Mesothelial cell of epicardium (in vitro differentiated cells): Measurements from ENCODE around the gene RRP36. TPM values are rescaled to one million over a fixed set of nuclear protein-coding genes. Genes with fewer than 3 reads are reported as not detected.

Source experiments
- DNase-seq, 2 experiments: peaks; one replicate each; pipeline ENCODE4 v3.0.0; 2021; ENCODE audit warnings: low spot score in 2 of 2; ENCODE audit not compliant: unreplicated experiment in 2 of 2
- H3K27ac Mint-ChIP-seq: 2 replicates; pipeline ENCODE4 v1.8.0; 2021; ENCODE audit warnings: mixed read lengths
- H3K27me3 Mint-ChIP-seq: 2 replicates; pipeline ENCODE4 v1.8.0; 2021; ENCODE audit warnings: low read depth, mixed read lengths
- H3K36me3 Mint-ChIP-seq: 2 replicates; pipeline ENCODE4 v1.8.0; 2021; ENCODE audit warnings: mixed read lengths
- H3K4me1 Mint-ChIP-seq: 2 replicates; pipeline ENCODE4 v1.8.0; 2021; ENCODE audit warnings: mixed read lengths
- H3K4me3 Mint-ChIP-seq: 2 replicates; pipeline ENCODE4 v1.8.0; 2021; ENCODE audit warnings: mild to moderate bottlenecking, moderate library complexity, mixed read lengths
- H3K9me3 Mint-ChIP-seq: 2 replicates; pipeline ENCODE4 v1.8.0; 2021; ENCODE audit warnings: mixed read lengths
- total RNA-seq: library from RNA; stranded (reverse); gene quantifications from 3 replicates; pipeline ENCODE4 v1.2.1, GENCODE V29; 2021
- TF ChIP-seq, protein P1 (sequence below): fragments of 200-600 bp; sonication (generic); IDR thresholded peaks from one replicate; pipeline ENCODE4 v1.5.0; 2021; ENCODE audit warnings: antibody characterized with exemption; ENCODE audit not compliant: unreplicated experiment

Gene RRP36, protein sequence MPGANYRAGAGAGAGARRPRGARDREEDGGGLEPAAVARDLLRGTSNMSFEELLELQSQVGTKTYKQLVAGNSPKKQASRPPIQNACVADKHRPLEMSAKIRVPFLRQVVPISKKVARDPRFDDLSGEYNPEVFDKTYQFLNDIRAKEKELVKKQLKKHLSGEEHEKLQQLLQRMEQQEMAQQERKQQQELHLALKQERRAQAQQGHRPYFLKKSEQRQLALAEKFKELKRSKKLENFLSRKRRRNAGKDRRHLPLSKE
- total RNA-seq: 44.2 to 45.9 TPM (median 45.1 TPM) in 3 replicates

DNA sequence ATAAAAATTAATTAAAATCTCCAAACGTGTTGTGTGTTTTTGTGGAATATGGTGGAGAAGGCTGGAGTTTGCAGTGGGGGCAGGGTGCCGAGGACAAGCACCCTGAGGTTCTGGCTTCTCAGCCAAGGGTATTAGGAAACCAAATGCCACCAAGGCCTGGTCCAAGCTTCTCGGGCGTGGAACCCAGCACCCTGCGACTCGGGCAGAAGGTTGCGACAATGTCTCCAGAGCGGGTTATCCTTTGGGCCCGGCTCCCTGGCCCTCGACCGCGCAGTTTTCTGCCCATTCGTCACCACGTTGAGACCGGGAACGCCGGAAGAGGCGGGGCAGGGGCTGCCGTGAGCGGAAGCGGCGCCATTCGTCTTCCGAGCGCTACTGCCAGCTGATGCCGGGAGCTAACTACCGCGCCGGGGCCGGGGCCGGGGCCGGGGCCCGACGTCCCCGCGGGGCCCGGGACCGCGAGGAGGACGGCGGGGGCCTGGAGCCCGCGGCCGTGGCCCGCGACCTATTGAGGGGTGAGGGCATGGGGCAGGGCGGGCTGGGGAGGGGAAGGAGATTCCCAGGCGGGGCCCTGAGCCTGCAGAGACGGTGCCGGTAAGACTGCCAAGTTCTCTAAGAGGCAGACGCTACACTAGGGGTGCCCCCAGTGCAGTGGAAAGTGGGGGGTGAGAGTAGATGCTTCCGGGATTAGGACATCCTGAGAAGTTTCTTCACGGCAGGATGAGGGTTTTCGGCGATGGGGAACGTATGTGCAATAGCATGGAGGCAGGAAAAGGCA is at the start of gene RRP36:
RRP36 (plus strand) TSS at position 354 of the 778 bp plus-strand sequence; CDS start at position 386, 32 bp downstream.
- peaks cover 24% of the 10 kb centered on the region for H3K36me3 Mint-ChIP-seq

DNA sequence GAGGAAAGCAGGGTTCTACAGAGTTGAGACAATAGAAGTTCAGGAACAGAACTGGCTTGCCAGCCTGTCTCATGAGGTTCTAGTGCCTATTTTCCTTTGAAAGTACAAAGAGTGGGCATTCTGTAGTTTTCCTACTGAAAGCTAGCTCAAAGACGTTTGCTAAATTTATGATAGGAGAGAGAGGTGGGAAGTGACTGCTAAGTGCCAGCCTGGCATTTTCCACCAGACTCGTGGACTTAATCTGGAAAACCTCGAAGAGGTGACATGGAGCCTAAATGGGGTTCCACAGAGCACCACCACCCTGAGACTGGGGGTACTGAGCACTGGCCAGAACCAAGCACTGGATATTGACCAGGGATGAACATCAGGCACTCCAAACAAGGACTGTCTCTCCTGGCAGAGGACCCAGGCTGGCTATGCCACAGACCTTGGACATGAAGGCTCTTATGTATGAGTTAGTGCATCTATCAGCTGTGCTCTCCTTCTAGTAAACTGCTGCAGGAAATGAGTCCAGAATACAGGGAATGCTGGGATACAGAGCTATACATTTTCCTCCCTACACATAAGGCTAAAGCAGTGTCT is 49.6 kb upstream of the RRP36 start:
- H3K27me3 Mint-ChIP-seq: no peaks in the 10 kb centered on the region
- H3K27ac Mint-ChIP-seq: no peak overlapping the region

More for the DNA sequence above, at the start of gene RRP36:
- H3K9me3 Mint-ChIP-seq: no peaks in the 10 kb centered on the region
- DNase-seq: peak; percentile 54 to 79
- H3K4me1 Mint-ChIP-seq: peaks cover 4% of the 10 kb centered on the region
- H3K27ac Mint-ChIP-seq: peak within 1 kb of the TSS; percentile 96
- TF ChIP-seq, protein P1, sequence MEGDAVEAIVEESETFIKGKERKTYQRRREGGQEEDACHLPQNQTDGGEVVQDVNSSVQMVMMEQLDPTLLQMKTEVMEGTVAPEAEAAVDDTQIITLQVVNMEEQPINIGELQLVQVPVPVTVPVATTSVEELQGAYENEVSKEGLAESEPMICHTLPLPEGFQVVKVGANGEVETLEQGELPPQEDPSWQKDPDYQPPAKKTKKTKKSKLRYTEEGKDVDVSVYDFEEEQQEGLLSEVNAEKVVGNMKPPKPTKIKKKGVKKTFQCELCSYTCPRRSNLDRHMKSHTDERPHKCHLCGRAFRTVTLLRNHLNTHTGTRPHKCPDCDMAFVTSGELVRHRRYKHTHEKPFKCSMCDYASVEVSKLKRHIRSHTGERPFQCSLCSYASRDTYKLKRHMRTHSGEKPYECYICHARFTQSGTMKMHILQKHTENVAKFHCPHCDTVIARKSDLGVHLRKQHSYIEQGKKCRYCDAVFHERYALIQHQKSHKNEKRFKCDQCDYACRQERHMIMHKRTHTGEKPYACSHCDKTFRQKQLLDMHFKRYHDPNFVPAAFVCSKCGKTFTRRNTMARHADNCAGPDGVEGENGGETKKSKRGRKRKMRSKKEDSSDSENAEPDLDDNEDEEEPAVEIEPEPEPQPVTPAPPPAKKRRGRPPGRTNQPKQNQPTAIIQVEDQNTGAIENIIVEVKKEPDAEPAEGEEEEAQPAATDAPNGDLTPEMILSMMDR: no peak
- H3K27me3 Mint-ChIP-seq: no peaks in the 10 kb centered on the region
- peak within 1 kb of the TSS; percentile 95 for H3K4me3 Mint-ChIP-seq

DNA sequence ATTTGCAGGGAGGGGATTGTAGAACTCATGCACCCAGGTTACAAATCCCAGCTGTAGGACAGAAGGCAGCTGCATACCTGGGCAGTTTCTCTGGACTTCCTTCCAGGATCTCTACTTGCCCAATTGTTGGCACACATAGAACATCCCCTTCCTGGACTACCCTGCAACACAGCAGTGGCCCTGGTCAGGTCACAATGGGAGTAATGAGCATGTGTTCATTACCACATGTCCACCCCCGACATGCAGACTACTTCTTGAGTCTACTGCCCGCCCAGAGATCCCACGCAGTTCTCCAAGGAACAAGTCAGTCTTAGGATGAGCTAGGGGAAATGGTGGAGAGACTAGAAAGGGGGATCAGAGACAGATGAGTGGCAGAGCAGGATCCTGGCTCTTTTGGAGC is 47.5 kb upstream of the RRP36 start:
- TF ChIP-seq, protein P1: no peak
- no peak overlapping the region for H3K4me3 Mint-ChIP-seq
- no peaks in the 10 kb centered on the region for H3K27me3 Mint-ChIP-seq
- no peaks in the 10 kb centered on the region for H3K9me3 Mint-ChIP-seq
- H3K4me1 Mint-ChIP-seq: peaks cover 11% of the 10 kb centered on the region
- H3K27ac Mint-ChIP-seq: no peak overlapping the region
- no peak for DNase-seq
- peaks cover 8% of the 10 kb centered on the region for H3K36me3 Mint-ChIP-seq

More for the DNA sequence above, 49.6 kb upstream of the RRP36 start:
- H3K4me1 Mint-ChIP-seq: peaks cover 2% of the 10 kb centered on the region
- H3K4me3 Mint-ChIP-seq: no peak overlapping the region
- TF ChIP-seq, protein P1: no peak
- no peaks in the 10 kb centered on the region for H3K9me3 Mint-ChIP-seq
- no peak for DNase-seq
- H3K36me3 Mint-ChIP-seq: peaks cover 11% of the 10 kb centered on the region

DNA sequence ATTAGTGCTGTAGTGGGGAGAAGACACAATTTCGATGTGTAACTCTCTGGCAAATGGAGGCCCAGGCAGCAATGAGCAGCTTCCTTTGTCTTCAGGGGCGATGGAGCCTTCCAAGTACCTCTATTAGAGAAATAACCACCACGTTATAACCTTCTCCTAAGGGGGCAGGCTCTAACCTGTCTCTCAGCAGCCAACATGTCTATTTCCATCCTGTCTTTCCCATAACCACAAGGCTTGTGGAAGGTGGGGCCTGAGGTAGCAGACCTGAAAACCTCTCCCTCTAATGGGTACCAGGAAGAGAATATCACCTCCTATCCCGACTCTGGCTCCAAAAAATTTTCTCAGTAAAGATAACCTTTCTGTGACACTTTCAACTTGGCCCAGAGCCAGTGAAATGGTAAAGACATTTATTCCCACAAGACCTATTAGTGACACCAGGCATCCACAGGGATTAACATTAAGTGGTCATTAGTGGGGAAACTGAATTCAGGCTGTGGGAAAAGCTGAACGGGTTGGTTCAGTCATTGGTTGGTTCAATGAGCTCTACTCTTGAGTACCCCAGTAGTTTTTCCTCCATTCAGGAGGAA is 46.4 kb upstream of the RRP36 start:
- H3K4me1 Mint-ChIP-seq: peaks cover 21% of the 10 kb centered on the region

DNA sequence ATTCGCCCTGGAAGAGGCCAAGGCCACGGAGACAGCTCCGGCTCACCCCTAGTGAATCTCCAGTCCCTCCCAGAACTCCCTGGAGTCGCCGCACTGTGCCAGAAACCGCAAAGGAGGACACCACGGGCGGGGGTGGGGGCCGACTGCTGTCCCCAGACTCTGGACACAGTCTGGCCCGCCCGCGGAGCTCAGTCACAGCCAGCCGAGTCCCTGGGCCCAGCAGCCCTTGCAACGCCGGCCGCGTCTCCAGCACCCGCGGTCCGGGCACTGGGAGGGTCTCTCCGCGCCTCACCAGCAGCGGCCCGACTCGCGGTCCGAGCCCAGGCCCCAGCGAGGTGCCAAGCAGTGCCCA is 43.0 kb upstream of the RRP36 start:
- TF ChIP-seq, protein P1: no peak
- Mint-ChIP-seq H3K4me3 (peak overlapping the region; percentile 80), H3K9me3 (no peaks in the 10 kb centered on the region), H3K4me1 (peaks cover 21% of the 10 kb centered on the region), H3K27ac (peak overlapping the region; percentile 88), H3K36me3 (peaks cover 5% of the 10 kb centered on the region), H3K27me3 (no peaks in the 10 kb centered on the region)
- DNase-seq: peak in 1 of 2 experiments; percentile 58

More for the DNA sequence above, 46.4 kb upstream of the RRP36 start:
- Mint-ChIP-seq H3K36me3 (peaks cover 8% of the 10 kb centered on the region), H3K27me3 (no peaks in the 10 kb centered on the region), H3K27ac (peak overlapping the region; percentile 34), H3K4me3 (no peak overlapping the region), H3K9me3 (no peaks in the 10 kb centered on the region)
- TF ChIP-seq, protein P1: no peak
- DNase-seq: no peak
